Neuron (in vitro differentiated cells): ENCODE data around the gene AFAP1L1.

Experiments used
- H2AFZ ChIP-seq: one replicate; pipeline ENCODE4 v1.6.1; 2013; ENCODE audit warnings: low read depth, mild to moderate bottlenecking, inconsistent platforms, low read length, moderate library complexity
- H3K27me3 ChIP-seq: one replicate; pipeline ENCODE4 v1.6.1; 2013; ENCODE audit warnings: low read length; ENCODE audit not compliant: insufficient read depth
- H3K36me3 ChIP-seq: one replicate; pipeline ENCODE4 v1.6.1; 2013; ENCODE audit warnings: low read length; ENCODE audit not compliant: insufficient read depth
- H3K4me1 ChIP-seq: one replicate; pipeline ENCODE4 v1.6.1; 2013; ENCODE audit warnings: low read length; ENCODE audit not compliant: insufficient read depth
- H3K4me3 ChIP-seq: 2 replicates; pipeline ENCODE4 v1.5.1; 2013; ENCODE audit warnings: mild to moderate bottlenecking, low read length, moderate library complexity
- H3K9me3 ChIP-seq: one replicate; pipeline ENCODE4 v1.6.1; 2013; ENCODE audit warnings: low read length

AFAP1L1 gene

DNA sequence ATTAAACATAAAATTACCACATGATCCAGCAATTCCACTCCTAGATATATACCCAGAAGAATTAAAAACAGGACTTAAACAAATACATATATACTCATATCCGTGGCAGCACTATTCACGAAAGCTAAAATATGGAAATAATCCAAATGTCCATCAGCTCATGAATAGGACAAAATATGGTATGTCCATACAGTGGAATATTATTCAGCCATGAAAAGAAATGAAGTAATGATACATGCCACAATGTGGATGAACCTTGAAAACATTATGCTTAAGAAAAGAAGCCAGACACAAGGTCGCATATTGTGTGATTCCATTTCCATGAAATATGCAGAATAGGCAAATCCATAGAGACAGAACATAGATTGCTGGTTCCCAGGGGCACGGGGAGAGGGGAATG is 24.8 kb upstream of the AFAP1L1 start:
- H3K9me3 ChIP-seq: no peaks in the 10 kb centered on the region
- H2AFZ ChIP-seq: no peak overlapping the region
- H3K36me3 ChIP-seq: no peaks in the 10 kb centered on the region
- H3K27me3 ChIP-seq: no peaks in the 10 kb centered on the region
- H3K4me3 ChIP-seq: no peak overlapping the region
- no peaks in the 10 kb centered on the region for H3K4me1 ChIP-seq

DNA sequence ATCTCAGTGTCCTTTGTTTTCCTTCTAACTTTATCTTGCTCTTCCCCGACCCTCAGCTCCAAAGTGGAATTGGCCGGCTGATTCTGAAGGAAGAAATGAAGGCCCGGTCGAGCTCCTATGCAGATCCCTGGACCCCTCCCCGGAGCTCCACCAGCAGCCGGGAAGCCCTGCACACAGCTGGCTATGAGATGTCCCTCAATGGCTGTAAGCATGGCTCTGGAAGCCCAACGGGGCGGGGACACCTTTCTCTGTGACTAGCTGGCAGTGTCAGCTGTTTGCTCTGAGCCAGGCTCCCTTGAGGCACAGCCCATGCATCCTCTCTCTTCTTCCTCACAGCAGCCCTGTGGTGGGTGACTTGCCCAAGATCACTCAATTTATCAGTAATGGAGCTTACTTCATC is 23.9 kb upstream of the AFAP1L1 start:
- no peaks in the 10 kb centered on the region for H3K36me3 ChIP-seq
- no peaks in the 10 kb centered on the region for H3K27me3 ChIP-seq
- H3K9me3 ChIP-seq: no peaks in the 10 kb centered on the region
- H2AFZ ChIP-seq: no peak overlapping the region
- no peak overlapping the region for H3K4me3 ChIP-seq
- H3K4me1 ChIP-seq: no peaks in the 10 kb centered on the region

DNA sequence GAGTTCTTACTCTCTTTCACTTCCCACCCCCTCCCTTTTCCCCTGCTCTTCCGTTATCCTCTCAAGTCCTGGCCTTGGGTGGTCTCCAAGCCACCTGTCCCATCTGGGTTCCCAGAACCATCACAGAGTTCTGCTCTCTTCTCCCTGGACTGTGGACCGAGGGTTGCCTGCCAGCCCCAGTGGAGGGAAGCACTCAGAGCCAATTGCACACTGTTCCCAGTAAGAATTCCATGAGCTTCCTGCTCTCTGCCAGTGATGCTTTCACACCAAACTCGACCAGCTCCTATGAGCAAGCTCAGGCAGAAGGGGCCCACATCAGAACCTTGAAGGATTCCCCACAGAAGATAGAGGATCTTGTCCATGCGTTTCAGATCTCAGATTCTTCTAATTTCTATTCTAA is 20.1 kb upstream of the AFAP1L1 start:
- Histone ChIP-seq H3K4me1 (no peaks in the 10 kb centered on the region), H3K27me3 (no peaks in the 10 kb centered on the region), H3K4me3 (no peak overlapping the region), H3K36me3 (no peaks in the 10 kb centered on the region), H3K9me3 (no peaks in the 10 kb centered on the region), H2AFZ (no peak overlapping the region)

DNA sequence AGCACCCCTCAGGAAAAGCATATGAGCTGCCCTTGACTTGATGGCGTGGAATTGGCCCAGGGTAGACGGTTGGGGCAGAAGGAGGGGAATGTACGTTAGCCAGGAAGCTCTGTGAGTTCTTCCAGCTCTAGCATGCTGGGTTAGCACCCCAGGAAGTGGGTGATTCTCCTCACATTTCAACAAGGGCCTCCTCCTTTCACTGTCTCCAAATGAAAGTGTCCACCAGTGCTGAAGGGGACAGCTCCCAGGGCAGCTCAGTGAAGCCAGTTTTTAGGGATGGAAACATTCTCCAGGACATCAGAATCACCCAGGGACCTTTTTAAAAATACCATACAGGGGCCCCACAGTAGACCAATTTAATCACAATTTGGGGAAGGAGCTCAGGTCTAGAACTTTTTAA is 17.2 kb upstream of the AFAP1L1 start:
- Histone ChIP-seq H3K9me3 (no peaks in the 10 kb centered on the region), H3K27me3 (peaks cover 5% of the 10 kb centered on the region), H3K4me3 (no peak overlapping the region), H2AFZ (no peak overlapping the region), H3K4me1 (no peaks in the 10 kb centered on the region), H3K36me3 (no peaks in the 10 kb centered on the region)

DNA sequence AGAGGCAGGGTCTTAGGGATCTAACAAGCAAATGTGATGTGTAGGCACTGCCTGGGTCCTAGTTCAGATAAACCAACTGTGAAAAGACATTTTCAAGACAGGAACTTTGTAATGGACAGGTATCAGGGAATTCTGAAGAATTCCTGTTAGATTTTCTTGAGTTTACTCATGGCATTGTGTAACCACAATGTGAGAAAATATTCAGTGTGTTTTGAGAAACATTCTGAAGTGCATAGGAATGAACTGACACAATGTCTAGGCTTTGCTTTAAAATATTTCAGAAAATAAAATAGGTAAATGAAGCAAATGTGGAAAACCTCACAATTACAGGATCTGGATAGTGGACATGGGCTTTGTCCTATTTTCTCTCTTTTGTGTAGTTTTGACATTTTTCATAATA is 15.2 kb upstream of the AFAP1L1 start:
- H3K36me3 ChIP-seq: no peaks in the 10 kb centered on the region
- no peak overlapping the region for H3K4me3 ChIP-seq

DNA sequence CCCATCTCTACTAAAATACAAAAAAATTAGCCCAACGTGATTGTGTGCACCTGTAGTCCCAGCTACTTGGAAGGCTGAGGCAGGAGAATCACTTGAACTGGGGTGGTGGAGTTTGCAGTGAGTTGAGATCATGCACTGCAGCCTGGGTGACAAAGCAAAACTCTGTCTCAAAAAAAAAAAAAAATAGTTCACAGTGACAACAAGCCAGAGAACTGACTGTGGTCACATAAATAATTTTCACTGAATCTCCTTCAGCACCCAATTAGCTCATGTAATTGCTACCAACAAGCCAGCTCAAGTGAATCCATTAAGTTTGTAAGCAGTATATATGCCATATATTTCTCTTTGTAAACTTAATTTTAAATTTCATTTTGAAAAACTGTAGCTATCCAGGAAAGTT is 14.5 kb upstream of the AFAP1L1 start:
- Histone ChIP-seq H2AFZ (no peak overlapping the region), H3K27me3 (peaks cover 5% of the 10 kb centered on the region), H3K36me3 (no peaks in the 10 kb centered on the region), H3K4me1 (no peaks in the 10 kb centered on the region), H3K4me3 (no peak overlapping the region), H3K9me3 (no peaks in the 10 kb centered on the region)

More for the DNA sequence above, 15.2 kb upstream of the AFAP1L1 start:
- no peak overlapping the region for H2AFZ ChIP-seq
- no peaks in the 10 kb centered on the region for H3K9me3 ChIP-seq
- H3K27me3 ChIP-seq: peaks cover 5% of the 10 kb centered on the region
- H3K4me1 ChIP-seq: no peaks in the 10 kb centered on the region

DNA sequence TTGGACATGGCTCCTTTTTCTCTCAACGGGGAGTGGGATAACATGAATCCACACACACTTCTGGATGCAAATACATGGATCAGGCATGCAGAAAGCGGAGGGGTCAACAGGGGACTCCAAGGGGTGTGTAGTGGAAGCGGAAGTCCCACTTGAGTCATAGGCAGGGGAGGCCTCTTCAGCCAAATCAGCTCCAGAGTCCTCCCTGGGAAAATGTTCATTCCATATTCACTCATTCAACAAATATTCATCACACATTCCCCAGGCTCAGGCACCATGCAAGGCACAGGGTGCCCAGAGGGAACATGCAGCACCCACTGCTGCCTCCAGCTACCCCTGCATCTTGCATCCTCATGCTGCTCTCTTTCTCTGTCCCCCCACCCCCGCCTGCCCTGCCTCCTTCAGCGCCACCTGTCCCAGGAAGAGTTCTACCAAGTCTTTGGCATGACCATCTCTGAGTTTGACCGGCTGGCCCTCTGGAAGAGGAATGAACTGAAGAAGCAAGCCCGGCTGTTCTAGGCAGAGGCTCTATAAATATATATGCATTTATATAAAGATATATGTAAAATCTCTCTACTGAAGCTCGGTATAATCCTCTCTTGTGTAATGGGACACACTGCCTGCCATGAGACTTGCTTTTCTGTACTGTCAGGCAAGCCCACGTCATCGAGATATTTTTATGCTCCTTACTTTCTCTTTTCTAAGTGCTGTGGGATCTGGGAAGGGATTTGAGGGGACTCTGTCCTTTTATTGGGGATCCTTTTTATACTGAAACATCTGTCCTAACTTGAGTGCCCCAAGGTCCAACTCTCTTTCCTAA is 13.6 kb upstream of the AFAP1L1 start:
- peaks cover 5% of the 10 kb centered on the region for H3K27me3 ChIP-seq

DNA sequence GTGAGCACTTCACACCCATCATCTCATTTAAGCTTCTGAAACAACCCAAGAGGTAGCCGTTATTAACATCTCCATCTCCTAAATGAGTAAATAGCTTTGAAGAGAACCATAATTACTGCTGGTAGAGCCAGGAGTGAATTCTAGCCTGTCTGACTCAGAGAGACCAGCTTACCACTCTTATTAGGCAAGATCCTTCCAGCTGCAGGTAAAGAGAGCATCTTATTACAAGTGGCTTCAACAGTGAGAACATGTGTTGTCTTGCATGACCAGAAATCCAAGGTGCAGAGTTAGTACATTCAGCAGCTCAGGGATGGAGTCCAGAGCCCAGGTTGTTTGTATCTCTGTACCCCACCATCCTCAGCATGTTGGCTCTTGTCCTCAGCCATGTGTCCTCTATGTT is 10.9 kb upstream of the AFAP1L1 start:
- no peak overlapping the region for H2AFZ ChIP-seq
- no peaks in the 10 kb centered on the region for H3K4me1 ChIP-seq
- H3K36me3 ChIP-seq: no peaks in the 10 kb centered on the region
- H3K27me3 ChIP-seq: peaks cover 18% of the 10 kb centered on the region
- no peak overlapping the region for H3K4me3 ChIP-seq
- H3K9me3 ChIP-seq: no peaks in the 10 kb centered on the region

More for the DNA sequence above, 13.6 kb upstream of the AFAP1L1 start:
- Histone ChIP-seq H3K4me3 (no peak overlapping the region), H3K36me3 (no peaks in the 10 kb centered on the region), H2AFZ (no peak overlapping the region), H3K4me1 (no peaks in the 10 kb centered on the region), H3K9me3 (no peaks in the 10 kb centered on the region)

DNA sequence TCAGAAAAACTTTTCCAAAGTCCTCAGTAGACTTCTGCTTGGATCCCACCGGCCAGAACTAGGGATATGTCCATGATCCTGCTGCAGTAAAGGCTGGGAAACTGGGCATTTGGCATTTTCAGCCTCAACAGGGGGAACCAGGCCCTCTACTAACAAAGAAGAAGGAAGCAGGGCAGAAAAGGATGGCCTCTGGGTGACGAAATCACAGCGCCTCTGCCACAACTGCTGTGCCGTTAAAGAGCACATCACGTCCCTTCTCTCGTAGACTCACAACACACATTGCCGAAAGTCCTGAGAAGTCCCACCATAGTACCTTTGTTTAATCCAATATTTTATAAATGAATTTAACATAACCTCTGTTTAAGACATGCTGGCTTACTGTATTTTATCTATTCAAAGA is 10.4 kb upstream of the AFAP1L1 start:
- Histone ChIP-seq H3K27me3 (peaks cover 18% of the 10 kb centered on the region), H3K4me3 (no peak overlapping the region), H3K4me1 (no peaks in the 10 kb centered on the region), H3K9me3 (no peaks in the 10 kb centered on the region), H3K36me3 (no peaks in the 10 kb centered on the region), H2AFZ (no peak overlapping the region)

DNA sequence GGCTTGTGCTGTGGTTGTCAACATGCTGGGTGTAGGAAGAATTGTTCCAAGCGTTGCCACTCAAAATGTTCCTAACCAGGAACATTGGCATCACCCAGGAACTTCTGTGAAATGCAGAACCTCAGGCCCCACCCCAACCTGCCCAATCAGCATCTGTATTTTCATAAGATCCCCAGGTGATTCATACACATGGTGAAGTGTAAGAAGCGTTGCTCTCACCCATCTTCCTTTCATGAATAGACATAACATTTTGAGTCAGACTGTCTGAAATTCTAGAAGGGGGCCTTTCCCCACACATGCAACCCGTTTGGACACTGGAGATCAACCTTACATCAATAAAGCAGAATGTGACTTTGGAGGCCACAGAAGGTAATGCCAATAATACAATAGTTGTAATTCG is 9.3 kb upstream of the AFAP1L1 start:
- Histone ChIP-seq H3K9me3 (no peaks in the 10 kb centered on the region), H3K27me3 (peaks cover 18% of the 10 kb centered on the region), H3K4me3 (no peak overlapping the region), H2AFZ (no peak overlapping the region), H3K4me1 (no peaks in the 10 kb centered on the region), H3K36me3 (no peaks in the 10 kb centered on the region)

DNA sequence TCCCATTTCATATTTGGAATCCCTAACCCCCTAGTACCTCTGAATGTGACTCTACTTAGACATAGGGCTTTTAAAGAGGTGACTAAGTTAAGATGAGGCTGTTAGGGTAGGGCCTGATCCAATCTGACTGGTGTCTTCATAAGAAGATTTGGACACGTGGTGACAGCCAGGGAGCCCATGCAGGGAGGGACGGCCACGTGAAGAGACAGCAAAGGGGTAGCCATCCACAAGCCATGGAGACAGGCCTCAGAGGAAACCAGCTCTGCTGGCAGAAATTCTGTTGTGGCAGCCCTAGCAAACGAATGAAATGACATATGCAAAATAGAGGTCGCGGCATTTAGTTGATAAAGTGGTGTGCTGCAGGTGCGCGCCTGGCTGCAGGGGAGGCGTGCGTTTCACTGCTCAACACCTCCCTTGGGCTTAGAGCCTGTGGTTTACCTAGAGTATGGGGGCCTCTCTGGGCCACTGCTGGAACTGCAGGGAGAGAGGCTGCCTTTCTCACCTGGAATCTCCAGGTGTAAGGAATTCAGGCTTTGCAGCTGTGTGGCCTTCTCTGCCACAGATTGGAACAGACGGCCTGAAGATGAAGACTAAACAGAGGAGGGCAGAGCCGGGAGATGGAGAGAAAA is 7.1 kb upstream of the AFAP1L1 start:
- Histone ChIP-seq H3K27me3 (peaks cover 13% of the 10 kb centered on the region), H3K36me3 (no peaks in the 10 kb centered on the region), H2AFZ (no peak overlapping the region), H3K9me3 (no peaks in the 10 kb centered on the region), H3K4me1 (no peaks in the 10 kb centered on the region), H3K4me3 (no peak overlapping the region)

DNA sequence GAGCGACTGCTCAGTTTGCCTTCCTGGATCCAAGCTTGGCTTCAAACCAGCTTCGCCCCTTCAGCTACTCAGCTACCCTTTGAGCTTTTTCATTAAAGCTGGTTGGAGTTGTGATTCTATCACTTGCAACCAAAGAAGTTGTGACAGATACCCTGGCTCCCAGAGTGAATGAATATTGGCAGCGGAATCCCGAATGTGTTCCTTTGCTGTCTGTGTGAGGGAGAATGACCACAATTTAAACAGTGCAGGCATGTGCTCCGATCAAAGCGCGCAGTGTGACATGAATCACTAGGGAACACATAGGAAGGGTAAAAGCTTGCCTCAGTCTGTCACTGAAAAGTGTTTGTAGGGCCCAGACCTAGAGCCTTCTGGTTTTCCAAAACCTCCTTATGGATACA is 6.6 kb upstream of the AFAP1L1 start:
- H3K9me3 ChIP-seq: no peaks in the 10 kb centered on the region
- peaks cover 15% of the 10 kb centered on the region for H3K27me3 ChIP-seq
- no peaks in the 10 kb centered on the region for H3K36me3 ChIP-seq
- H3K4me3 ChIP-seq: no peak overlapping the region
- H3K4me1 ChIP-seq: no peaks in the 10 kb centered on the region
- H2AFZ ChIP-seq: no peak overlapping the region

DNA sequence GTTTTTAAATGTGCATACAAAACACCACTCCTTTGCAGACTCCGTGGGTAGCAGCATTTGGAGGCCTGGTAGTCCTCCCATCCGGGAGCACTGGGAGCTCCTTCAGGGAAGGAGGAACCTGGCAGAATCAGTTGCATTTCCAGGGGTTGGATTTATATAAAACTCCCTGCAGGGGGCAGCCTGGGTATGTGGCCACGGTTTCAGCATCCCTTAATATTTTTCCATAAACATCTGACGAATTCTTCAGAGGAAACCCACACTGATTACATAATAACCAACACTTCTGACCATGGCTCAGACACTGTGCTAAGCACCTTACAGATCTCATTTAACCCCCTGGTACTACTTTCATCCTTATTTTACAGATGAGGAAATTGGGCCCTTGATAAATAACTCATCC is 6.1 kb upstream of the AFAP1L1 start:
- no peaks in the 10 kb centered on the region for H3K36me3 ChIP-seq
- no peaks in the 10 kb centered on the region for H3K9me3 ChIP-seq
- H3K27me3 ChIP-seq: peaks cover 18% of the 10 kb centered on the region
- H3K4me3 ChIP-seq: no peak overlapping the region
- H2AFZ ChIP-seq: no peak overlapping the region
- no peaks in the 10 kb centered on the region for H3K4me1 ChIP-seq
